AG04450 (cell line): Measurements from ENCODE around the gene RNF207. TPM values are rescaled to one million over a fixed set of nuclear protein-coding genes. Genes with fewer than 3 reads are reported as not detected.

Experiments
- CTCF ChIA-PET: fragments of 300-600, 350-600 bp; formaldehyde crosslinking; extraction: SDS; loops from one replicate; lab custom pipeline; 2022; ENCODE audit warnings: antibody characterized with exemption, inconsistent platforms; lab: Charles Lee
- POLR2A ChIA-PET: fragments of 350-600 bp; formaldehyde crosslinking; extraction: SDS; loops from one replicate; lab custom pipeline; 2021; ENCODE audit warnings: antibody characterized with exemption, inconsistent platforms; lab: Yijun Ruan, JAX
- DNase-seq: peaks from one replicate; pipeline ENCODE4 v3.0.0-alpha.2; 2011; ENCODE audit warnings: low read depth, low spot score
- H3K27ac ChIP-seq: one replicate; pipeline ENCODE4 v1.5.1; 2012; ENCODE audit warnings: low read depth, low read length, control low read depth
- H3K27me3 ChIP-seq: one replicate; pipeline ENCODE4 v1.6.0; 2012; ENCODE audit warnings: low read length; ENCODE audit not compliant: control insufficient read depth, insufficient read depth
- H3K4me3 ChIP-seq: 2 replicates; pipeline ENCODE4 v1.5.1; 2011; ENCODE audit warnings: mild to moderate bottlenecking, low read depth, low read length, control low read depth
- H3K9me3 ChIP-seq: 2 replicates; pipeline ENCODE4 v1.5.1; 2012; ENCODE audit warnings: low read length; ENCODE audit not compliant: control insufficient read depth, insufficient read depth
- CTCF ChIP-seq: IDR thresholded peaks from 2 replicates; pipeline ENCODE4 v1.5.1; 2011; ENCODE audit warnings: low read depth, low read length, control low read depth, inconsistent platforms
- polyA plus RNA-seq: library from polyadenylated mRNA; depleted of rRNA; stranded (reverse); fragments of >200 nt; gene quantifications from 2 replicates; pipeline ENCODE4 v1.2.3, GENCODE V29; 2011

RNF207 gene
- polyA plus RNA-seq, 1 experiment = 7.2 TPM

- Histone ChIP-seq H3K4me3 (no peak overlapping the region), H3K27ac (no peak overlapping the region), H3K9me3 (peaks cover 3% of the 10 kb centered on the region; the same call in 1 of the 2 replicates), H3K27me3 (peaks cover 18% of the 10 kb centered on the region)
- TF ChIP-seq CTCF = no peak
- CTCF ChIA-PET = interaction anchor here (1.0 kb wide), 1 partner anchor 153 kb away, joined by 3 read pairs; no protein-coding TSS in a partner anchor
- POLR2A ChIA-PET = no interaction called here
- DNase-seq = no peak
These were observed 46.4 kb downstream of the RNF207 start for GRCh38 chr1:6252374-6252710.

- Histone ChIP-seq H3K4me3 (no peak overlapping the region), H3K27ac (no peak overlapping the region), H3K27me3 (peaks cover 11% of the 10 kb centered on the region), H3K9me3 (peaks cover 3% of the 10 kb centered on the region; the same call in 1 of the 2 replicates)
- ChIA-PET POLR2A (no interaction called here), CTCF (no interaction called here)
- TF ChIP-seq CTCF = no peak
- DNase-seq = no peak
These were observed 47.5 kb downstream of the RNF207 start for GRCh38 chr1:6253380-6253779.

DNA sequence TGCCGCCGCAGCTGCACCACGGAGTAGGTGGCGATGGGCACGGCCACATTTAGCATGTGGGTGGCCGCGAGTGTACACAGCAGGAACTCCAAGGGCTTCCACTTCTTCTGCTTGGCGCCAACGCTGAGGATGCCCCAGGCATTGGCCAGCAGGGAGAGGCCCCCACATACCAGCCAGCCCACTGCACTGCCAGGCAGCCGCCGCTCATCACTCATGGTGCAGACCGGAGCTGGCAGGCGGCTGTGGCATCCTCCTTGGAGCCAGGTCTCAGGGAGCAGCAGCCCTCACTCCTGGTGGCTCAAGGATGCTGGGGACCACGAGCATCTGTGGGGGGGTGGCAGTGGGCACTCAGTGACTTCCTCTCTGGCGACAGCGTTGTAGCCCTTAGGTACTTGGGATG, 48.8 kb downstream of the RNF207 start:
- no peak overlapping the region for H3K4me3 ChIP-seq
- POLR2A ChIA-PET = no interaction called here
- peaks cover 8% of the 10 kb centered on the region for H3K27me3 ChIP-seq
- no peak overlapping the region for H3K27ac ChIP-seq
- DNase-seq = no peak
- CTCF ChIA-PET = no interaction called here
- H3K9me3 ChIP-seq = peaks cover 3% of the 10 kb centered on the region; the same call in 1 of the 2 replicates
- no peak for TF ChIP-seq CTCF

DNA sequence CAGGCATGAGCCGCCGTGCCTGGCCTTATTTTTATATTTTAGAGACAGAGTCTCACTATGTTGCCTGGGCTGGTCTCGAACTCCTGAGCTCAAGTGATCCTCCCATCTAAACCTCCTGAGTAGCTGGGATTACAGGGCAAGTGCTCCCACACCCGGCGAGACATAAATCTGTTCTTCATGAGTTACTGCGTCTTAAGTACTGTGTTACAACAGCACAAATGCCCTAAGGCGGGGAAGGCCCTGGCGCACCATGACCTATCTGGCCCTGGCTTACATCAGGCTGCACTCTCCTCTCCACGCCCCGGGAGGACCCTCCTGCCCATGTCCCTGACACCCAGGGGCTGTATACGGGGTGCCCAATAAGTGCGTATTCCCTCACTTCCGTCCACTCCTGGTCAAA, 50.7 kb downstream of the RNF207 start:
- no peak overlapping the region for H3K27ac ChIP-seq
- POLR2A ChIA-PET = no interaction called here
- H3K4me3 ChIP-seq = no peak overlapping the region
- no peaks in the 10 kb centered on the region; the same call in 1 of the 2 replicates for H3K9me3 ChIP-seq
- H3K27me3 ChIP-seq = no peaks in the 10 kb centered on the region
- CTCF ChIA-PET = interaction anchor here (1.5 to 1.6 kb wide), 2 partner anchors 10 to 12 kb away, joined by 5 to 11 read pairs; no protein-coding TSS in a partner anchor
- no peak for TF ChIP-seq CTCF
- DNase-seq = no peak

DNA sequence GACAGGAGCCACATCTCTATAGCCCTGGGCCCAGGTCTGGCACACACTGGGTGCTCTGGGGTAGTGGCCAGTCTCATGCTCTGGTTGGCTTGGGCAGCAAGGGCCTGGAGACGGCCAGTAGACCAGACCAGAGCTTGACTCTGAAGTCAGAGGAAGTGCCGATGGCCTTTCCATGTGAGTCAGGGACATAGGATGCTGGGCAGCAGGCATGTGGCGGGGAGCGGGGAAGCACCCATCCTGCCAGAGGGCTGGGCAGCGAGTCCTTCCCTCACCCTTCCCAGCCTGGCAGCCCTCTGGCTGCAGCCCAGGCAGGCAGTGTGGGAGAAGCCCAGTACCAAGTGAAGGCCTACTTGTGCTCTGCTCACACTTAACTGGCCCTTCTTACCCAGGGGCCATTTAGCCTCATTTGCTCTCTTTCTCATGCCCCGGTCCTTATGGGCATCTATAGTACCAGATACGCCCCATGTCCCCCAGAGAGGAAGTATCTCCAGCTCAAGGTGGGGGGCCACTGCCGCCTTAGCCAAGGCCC, 51.7 kb downstream of the RNF207 start:
- Histone ChIP-seq H3K27me3 (no peaks in the 10 kb centered on the region), H3K27ac (no peak overlapping the region), H3K4me3 (no peak overlapping the region), H3K9me3 (no peaks in the 10 kb centered on the region; the same call in 1 of the 2 replicates)
- DNase-seq = no peak
- no peak for TF ChIP-seq CTCF
- POLR2A ChIA-PET = no interaction called here
- CTCF ChIA-PET = interaction anchor here (1.8 kb wide), 1 partner anchor 11 kb away, joined by 8 read pairs; no protein-coding TSS in a partner anchor
